ENCODE measurements around the gene CHRM5.

The CHRM5 gene

GRCh38 chr15:33968224-33968623, at the start of gene CHRM5:
CHRM5 (plus strand) TSS chr15:33968497; CDS start chr15:34062718, 94,221 bp downstream.
- DNase-seq (ENCODE audit: low read depth): peak; percentile 52
- TF ChIP-seq, protein P1, sequence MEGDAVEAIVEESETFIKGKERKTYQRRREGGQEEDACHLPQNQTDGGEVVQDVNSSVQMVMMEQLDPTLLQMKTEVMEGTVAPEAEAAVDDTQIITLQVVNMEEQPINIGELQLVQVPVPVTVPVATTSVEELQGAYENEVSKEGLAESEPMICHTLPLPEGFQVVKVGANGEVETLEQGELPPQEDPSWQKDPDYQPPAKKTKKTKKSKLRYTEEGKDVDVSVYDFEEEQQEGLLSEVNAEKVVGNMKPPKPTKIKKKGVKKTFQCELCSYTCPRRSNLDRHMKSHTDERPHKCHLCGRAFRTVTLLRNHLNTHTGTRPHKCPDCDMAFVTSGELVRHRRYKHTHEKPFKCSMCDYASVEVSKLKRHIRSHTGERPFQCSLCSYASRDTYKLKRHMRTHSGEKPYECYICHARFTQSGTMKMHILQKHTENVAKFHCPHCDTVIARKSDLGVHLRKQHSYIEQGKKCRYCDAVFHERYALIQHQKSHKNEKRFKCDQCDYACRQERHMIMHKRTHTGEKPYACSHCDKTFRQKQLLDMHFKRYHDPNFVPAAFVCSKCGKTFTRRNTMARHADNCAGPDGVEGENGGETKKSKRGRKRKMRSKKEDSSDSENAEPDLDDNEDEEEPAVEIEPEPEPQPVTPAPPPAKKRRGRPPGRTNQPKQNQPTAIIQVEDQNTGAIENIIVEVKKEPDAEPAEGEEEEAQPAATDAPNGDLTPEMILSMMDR (IDR thresholded peaks at IDR 0.05; ENCODE audit: control insufficient read depth, extremely low read depth, insufficient read depth): no peak
- no peak within 1 kb of the TSS for H3K4me3 ChIP-seq (ENCODE audit: low read depth, low read length)

DNA sequence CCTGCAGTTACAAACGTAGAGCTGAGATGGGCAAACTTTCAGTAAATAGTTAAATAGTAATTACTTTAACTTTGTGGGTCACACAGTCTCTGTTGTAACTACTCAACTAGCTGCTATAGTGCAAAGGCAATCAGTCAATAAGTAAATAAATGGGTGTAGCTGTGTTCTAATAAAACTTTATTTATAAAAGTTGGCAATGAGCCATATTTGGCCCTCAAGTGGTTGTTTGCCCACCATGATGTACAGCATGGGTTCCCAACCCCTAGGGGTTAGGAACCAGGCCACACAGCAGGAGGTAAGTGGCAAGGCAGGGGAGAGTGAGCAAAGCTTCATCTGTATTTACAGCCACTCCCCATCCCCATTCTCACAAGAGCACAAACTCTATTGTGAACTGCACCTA, 44.9 kb upstream of the CHRM5 start:
- TF ChIP-seq, protein P1 (IDR thresholded peaks at IDR 0.05; ENCODE audit: control insufficient read depth, extremely low read depth, insufficient read depth): no peak

GRCh38 chr15:33926260-33926659, 42.0 kb upstream of the CHRM5 start:
- TF ChIP-seq, protein P1 (IDR thresholded peaks at IDR 0.05; ENCODE audit: control insufficient read depth, extremely low read depth, insufficient read depth): no peak
- no peak for DNase-seq (ENCODE audit: low read depth)
- H3K4me3 ChIP-seq (ENCODE audit: low read depth, low read length): no peak overlapping the region

More for the DNA sequence above, 44.9 kb upstream of the CHRM5 start:
- H3K4me3 ChIP-seq (ENCODE audit: low read depth, low read length): no peak overlapping the region
- DNase-seq (ENCODE audit: low read depth): no peak

DNA sequence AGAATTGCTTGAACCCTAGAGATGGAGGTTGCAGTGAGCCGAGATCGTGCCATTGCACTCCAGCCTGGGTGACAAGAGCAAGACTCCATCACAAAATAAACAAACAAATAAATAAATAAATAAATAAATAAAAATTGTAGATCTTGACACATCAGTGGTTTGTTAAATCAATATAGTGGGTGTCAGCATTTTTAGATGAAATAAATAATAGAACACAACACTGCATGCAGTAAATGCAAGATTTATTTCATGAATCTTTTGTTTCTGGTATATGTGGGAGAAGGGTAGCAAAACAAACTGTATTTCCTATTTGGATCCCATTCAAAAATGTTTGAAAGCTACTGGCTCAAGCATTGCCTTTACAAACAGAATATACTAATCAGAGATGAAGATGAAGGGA, 35.6 kb upstream of the CHRM5 start:
- TF ChIP-seq, protein P1 (IDR thresholded peaks at IDR 0.05; ENCODE audit: control insufficient read depth, extremely low read depth, insufficient read depth): no peak

GRCh38 chr15:33934396-33934795, 33.9 kb upstream of the CHRM5 start:
- no peak for DNase-seq (ENCODE audit: low read depth)
- TF ChIP-seq, protein P1 (IDR thresholded peaks at IDR 0.05; ENCODE audit: control insufficient read depth, extremely low read depth, insufficient read depth): no peak
- no peak overlapping the region for H3K4me3 ChIP-seq (ENCODE audit: low read depth, low read length)

More for the DNA sequence above, 35.6 kb upstream of the CHRM5 start:
- H3K4me3 ChIP-seq (ENCODE audit: low read depth, low read length): no peak overlapping the region
- DNase-seq (ENCODE audit: low read depth): no peak

DNA sequence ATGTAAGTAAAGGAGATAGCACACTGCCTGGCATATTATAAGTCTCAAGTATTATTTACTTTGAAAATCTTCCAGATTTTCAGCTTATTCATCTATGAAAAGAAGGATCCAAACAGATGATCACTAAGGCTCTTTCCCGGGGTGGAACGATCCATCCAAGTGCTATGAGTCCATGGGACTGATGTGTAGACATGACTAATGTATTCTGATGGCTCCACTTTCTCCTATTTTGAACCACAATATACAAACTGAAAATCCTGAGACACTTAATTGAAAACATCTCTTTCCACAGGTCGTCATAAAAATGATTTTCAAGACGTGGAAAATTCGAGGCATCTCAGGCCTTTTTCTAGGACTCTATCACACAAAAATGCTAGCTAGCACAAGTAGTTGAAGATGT, 33.4 kb upstream of the CHRM5 start:
- DNase-seq (ENCODE audit: low read depth): no peak
- TF ChIP-seq, protein P1 (IDR thresholded peaks at IDR 0.05; ENCODE audit: control insufficient read depth, extremely low read depth, insufficient read depth): no peak
- H3K4me3 ChIP-seq (ENCODE audit: low read depth, low read length): no peak overlapping the region
